HEK293 (cell line): Measurements from ENCODE around the gene ATP5F1D.

Experiments
- CTCF ChIA-PET: fragments of 350-600 bp; formaldehyde crosslinking; extraction: SDS; loops from one replicate; lab custom pipeline; 2021; ENCODE audit warnings: antibody characterized with exemption; lab: Yijun Ruan, JAX
- POLR2A ChIA-PET: fragments of 300-600 bp; formaldehyde crosslinking; extraction: SDS; loops from one replicate; lab custom pipeline; 2020; ENCODE audit warnings: antibody characterized with exemption, inconsistent platforms; lab: Yijun Ruan, JAX
- H3K27ac ChIP-seq: fragments of 200-500 bp; sonication (Bioruptor generic); 2 replicates; pipeline ENCODE4 v1.5.1; 2014; ENCODE audit warnings: low read depth, low read length, control low read depth, inconsistent platforms; ENCODE audit errors: extremely low read depth
- H3K36me3 ChIP-seq, 2 experiments: fragments of 200-500 bp in 1 of 2; sonication (Bioruptor generic) in 1 of 2; 1 replicate in 1 of 2; 2 replicates in 1 of 2; pipeline ENCODE4 v1.5.1; 2014 to 2017; ENCODE audit warnings: inconsistent platforms in 2 of 2, low read length in 2 of 2; ENCODE audit not compliant: control insufficient read depth in 2 of 2, insufficient read depth in 1 of 2
- H3K4me1 ChIP-seq: fragments of 200-500 bp; sonication (Bioruptor generic); 2 replicates; pipeline ENCODE4 v1.5.1; 2014; ENCODE audit warnings: mild to moderate bottlenecking, low read length, inconsistent platforms; ENCODE audit not compliant: control insufficient read depth, insufficient read depth
- H3K4me3 ChIP-seq: 2 replicates; pipeline ENCODE4 v1.5.1; 2011; ENCODE audit warnings: low read depth, mild to moderate bottlenecking, control low read depth, low read length, moderate library complexity
- H3K9me3 ChIP-seq: fragments of 200-500 bp; sonication (Bioruptor generic); 2 replicates; pipeline ENCODE4 v1.5.1; 2014; ENCODE audit warnings: low read depth, low read length, inconsistent platforms; ENCODE audit not compliant: control insufficient read depth, insufficient read depth
- GLIS2 ChIP-seq: fragments of 450-650 bp; formaldehyde crosslinking; IDR thresholded peaks from 2 replicates; pipeline ENCODE4 v1.5.1; 2016; ENCODE audit warnings: missing biosample characterization, missing genetic modification characterization
- SETDB1 ChIP-seq: IDR thresholded peaks from one replicate; pipeline ENCODE4 v1.6.1; 2017; ENCODE audit warnings: mild to moderate bottlenecking, low read length, moderate library complexity, mixed read lengths; ENCODE audit not compliant: insufficient read length
- ZBTB8A ChIP-seq: fragments of 450-650 bp; formaldehyde crosslinking; IDR thresholded peaks from 2 replicates; pipeline ENCODE4 v1.5.1; 2016; ENCODE audit warnings: missing biosample characterization, missing genetic modification characterization
- ZIC2 ChIP-seq: fragments of 450-650 bp; formaldehyde crosslinking; IDR thresholded peaks from 2 replicates; pipeline ENCODE4 v1.5.1; 2016; ENCODE audit warnings: missing biosample characterization, missing genetic modification characterization
- ZNF549 ChIP-seq: fragments of 450-650 bp; IDR thresholded peaks from 2 replicates; pipeline ENCODE4 v1.5.1; 2018; ENCODE audit warnings: missing biosample characterization, missing genetic modification characterization, mild to moderate bottlenecking, inconsistent platforms, moderate library complexity
- ZNF555 ChIP-seq: fragments of 450-650 bp; formaldehyde crosslinking; conservative IDR thresholded peaks from 2 replicates; pipeline ENCODE4 v1.5.1; 2017; ENCODE audit warnings: missing biosample characterization, mild to moderate bottlenecking, missing genetic modification characterization, inconsistent platforms
- ZNF596 ChIP-seq: fragments of 450-650 bp; IDR thresholded peaks from 2 replicates; pipeline ENCODE4 v1.5.0; 2018; ENCODE audit warnings: missing biosample characterization, mild to moderate bottlenecking, missing genetic modification characterization, moderate library complexity
- ZNF623 ChIP-seq: fragments of 450-650 bp; formaldehyde crosslinking; IDR thresholded peaks from 2 replicates; pipeline ENCODE4 v1.5.1; 2016; ENCODE audit warnings: missing biosample characterization, missing genetic modification characterization
- ZNF624 ChIP-seq: fragments of 450-650 bp; formaldehyde crosslinking; IDR thresholded peaks from 2 replicates; pipeline ENCODE4 v1.5.1; 2017; ENCODE audit warnings: missing biosample characterization, missing genetic modification characterization
- ZNF768 ChIP-seq: fragments of 450-650 bp; formaldehyde crosslinking; IDR thresholded peaks from 2 replicates; pipeline ENCODE4 v1.5.1; 2018; ENCODE audit warnings: missing biosample characterization, mild to moderate bottlenecking, missing genetic modification characterization
- TF ChIP-seq, protein P1 (sequence below): fragments of 450-650 bp; formaldehyde crosslinking; IDR thresholded peaks from 2 replicates; pipeline ENCODE4 v1.5.1; 2017; ENCODE audit warnings: missing biosample characterization, missing genetic modification characterization
- TF ChIP-seq, protein P2 (sequence below): IDR thresholded peaks from 2 replicates; pipeline ENCODE4 v1.6.1; 2011; ENCODE audit warnings: mild to moderate bottlenecking, low read depth, low read length, borderline replicate concordance
- TF ChIP-seq, protein P3 (sequence below): fragments of 450-650 bp; formaldehyde crosslinking; IDR thresholded peaks from 2 replicates; pipeline ENCODE4 v1.5.1; 2016; ENCODE audit warnings: missing biosample characterization, missing genetic modification characterization
- TF ChIP-seq, protein P4 (sequence below): fragments of 450-650 bp; formaldehyde crosslinking; IDR thresholded peaks from 2 replicates; pipeline ENCODE4 v1.5.1; 2016; ENCODE audit warnings: missing biosample characterization, missing genetic modification characterization, low read depth
- TF ChIP-seq, protein P5 (sequence below): fragments of 450-650 bp; formaldehyde crosslinking; IDR thresholded peaks from 2 replicates; pipeline ENCODE4 v1.5.1; 2016; ENCODE audit warnings: missing biosample characterization, missing genetic modification characterization

The ATP5F1D gene

DNA sequence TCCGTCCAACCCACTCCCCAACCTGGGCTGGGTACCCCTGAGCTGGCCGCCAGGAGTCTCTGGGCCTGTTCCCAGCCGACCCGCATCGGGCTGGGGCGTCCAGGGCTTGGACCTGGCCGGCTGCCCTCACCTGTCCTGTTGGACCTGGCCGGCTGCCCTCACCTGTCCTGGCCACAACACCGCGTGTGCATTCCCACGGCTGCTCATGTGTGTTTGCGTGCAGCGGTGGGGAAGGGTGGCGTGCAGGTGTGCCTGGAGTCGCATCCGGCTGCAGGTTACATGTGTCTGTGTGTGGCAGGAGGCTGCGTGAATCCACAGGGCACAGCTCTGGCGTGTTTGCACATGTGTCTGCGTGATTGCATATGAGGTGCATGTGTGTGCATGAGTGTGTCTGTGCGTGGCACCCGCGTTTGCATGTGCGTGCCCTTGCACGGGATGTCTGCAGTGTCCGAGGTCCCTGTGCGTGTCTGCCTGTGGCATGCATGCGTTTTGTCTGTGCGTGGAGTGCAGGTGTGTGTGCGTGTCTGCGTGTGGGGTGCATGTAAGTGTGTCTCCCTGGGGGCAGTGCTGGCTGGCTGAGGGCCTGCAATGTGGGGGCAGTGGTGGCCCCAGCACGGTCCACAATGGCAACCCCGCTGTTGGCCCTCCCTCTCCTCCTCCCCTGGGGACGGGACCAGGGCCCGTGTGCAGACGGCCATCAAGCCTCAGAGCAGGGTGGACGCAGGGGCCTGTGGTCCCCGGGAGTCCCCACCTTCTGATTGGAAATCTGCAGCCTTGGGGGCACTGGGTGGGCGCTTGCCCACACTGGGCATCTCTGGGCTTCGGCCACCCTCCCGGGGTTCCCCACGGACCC lies 47.5 kb downstream of the ATP5F1D start (continued):
- TF ChIP-seq, protein P1, sequence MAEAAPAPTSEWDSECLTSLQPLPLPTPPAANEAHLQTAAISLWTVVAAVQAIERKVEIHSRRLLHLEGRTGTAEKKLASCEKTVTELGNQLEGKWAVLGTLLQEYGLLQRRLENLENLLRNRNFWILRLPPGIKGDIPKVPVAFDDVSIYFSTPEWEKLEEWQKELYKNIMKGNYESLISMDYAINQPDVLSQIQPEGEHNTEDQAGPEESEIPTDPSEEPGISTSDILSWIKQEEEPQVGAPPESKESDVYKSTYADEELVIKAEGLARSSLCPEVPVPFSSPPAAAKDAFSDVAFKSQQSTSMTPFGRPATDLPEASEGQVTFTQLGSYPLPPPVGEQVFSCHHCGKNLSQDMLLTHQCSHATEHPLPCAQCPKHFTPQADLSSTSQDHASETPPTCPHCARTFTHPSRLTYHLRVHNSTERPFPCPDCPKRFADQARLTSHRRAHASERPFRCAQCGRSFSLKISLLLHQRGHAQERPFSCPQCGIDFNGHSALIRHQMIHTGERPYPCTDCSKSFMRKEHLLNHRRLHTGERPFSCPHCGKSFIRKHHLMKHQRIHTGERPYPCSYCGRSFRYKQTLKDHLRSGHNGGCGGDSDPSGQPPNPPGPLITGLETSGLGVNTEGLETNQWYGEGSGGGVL (tag by site-specific recombination) = no peak
- TF ChIP-seq ZNF768 (tag by site-specific recombination) (no peak), ZNF596 (tag by site-specific recombination) (no peak), ZNF555 (no peak), ZNF624 (no peak), SETDB1 (no peak), ZNF549 (tag by site-specific recombination) (no peak)
- TF ChIP-seq, protein P2, sequence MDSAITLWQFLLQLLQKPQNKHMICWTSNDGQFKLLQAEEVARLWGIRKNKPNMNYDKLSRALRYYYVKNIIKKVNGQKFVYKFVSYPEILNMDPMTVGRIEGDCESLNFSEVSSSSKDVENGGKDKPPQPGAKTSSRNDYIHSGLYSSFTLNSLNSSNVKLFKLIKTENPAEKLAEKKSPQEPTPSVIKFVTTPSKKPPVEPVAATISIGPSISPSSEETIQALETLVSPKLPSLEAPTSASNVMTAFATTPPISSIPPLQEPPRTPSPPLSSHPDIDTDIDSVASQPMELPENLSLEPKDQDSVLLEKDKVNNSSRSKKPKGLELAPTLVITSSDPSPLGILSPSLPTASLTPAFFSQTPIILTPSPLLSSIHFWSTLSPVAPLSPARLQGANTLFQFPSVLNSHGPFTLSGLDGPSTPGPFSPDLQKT = no peak
- TF ChIP-seq, protein P3, sequence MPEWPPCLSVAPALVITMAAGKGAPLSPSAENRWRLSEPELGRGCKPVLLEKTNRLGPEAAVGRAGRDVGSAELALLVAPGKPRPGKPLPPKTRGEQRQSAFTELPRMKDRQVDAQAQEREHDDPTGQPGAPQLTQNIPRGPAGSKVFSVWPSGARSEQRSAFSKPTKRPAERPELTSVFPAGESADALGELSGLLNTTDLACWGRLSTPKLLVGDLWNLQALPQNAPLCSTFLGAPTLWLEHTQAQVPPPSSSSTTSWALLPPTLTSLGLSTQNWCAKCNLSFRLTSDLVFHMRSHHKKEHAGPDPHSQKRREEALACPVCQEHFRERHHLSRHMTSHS (tag by site-specific recombination) = no peak
- TF ChIP-seq, protein P4, sequence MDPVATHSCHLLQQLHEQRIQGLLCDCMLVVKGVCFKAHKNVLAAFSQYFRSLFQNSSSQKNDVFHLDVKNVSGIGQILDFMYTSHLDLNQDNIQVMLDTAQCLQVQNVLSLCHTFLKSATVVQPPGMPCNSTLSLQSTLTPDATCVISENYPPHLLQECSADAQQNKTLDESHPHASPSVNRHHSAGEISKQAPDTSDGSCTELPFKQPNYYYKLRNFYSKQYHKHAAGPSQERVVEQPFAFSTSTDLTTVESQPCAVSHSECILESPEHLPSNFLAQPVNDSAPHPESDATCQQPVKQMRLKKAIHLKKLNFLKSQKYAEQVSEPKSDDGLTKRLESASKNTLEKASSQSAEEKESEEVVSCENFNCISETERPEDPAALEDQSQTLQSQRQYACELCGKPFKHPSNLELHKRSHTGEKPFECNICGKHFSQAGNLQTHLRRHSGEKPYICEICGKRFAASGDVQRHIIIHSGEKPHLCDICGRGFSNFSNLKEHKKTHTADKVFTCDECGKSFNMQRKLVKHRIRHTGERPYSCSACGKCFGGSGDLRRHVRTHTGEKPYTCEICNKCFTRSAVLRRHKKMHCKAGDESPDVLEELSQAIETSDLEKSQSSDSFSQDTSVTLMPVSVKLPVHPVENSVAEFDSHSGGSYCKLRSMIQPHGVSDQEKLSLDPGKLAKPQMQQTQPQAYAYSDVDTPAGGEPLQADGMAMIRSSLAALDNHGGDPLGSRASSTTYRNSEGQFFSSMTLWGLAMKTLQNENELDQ (tag by site-specific recombination) = no peak
- TF ChIP-seq, protein P5, sequence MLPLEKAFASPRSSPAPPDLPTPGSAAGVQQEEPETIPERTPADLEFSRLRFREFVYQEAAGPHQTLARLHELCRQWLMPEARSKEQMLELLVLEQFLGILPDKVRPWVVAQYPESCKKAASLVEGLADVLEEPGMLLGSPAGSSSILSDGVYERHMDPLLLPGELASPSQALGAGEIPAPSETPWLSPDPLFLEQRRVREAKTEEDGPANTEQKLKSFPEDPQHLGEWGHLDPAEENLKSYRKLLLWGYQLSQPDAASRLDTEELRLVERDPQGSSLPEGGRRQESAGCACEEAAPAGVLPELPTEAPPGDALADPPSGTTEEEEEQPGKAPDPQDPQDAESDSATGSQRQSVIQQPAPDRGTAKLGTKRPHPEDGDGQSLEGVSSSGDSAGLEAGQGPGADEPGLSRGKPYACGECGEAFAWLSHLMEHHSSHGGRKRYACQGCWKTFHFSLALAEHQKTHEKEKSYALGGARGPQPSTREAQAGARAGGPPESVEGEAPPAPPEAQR (tag by site-specific recombination) = no peak

DNA sequence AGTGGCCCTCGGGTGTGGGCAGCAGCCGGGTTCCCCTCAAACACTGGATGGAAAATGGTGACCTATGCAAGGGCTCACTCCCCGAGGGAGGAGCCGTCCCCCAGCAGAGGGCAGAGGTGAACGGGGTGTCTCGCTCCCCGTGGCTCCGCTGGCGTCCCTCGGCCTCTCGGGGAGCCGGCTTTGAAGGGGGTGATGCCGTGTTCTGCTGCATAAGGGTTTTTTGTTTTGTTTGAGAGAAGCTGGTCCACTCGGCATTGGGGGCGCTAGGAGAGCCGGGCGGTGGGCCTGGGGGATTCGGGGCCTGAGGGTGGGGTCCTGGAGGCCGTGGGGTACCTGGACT lies 48.1 kb downstream of the ATP5F1D start:
- H3K36me3 ChIP-seq = no peaks in the 10 kb centered on the region
- POLR2A ChIA-PET = no interaction called here
- H3K27ac ChIP-seq = no peak overlapping the region
- TF ChIP-seq ZNF623 (tag by site-specific recombination) (no peak), GLIS2 (peak; percentile 7; the same call in 1 of the 2 replicates)
- CTCF ChIA-PET = no interaction called here
- H3K4me3 ChIP-seq = no peak overlapping the region
- H3K9me3 ChIP-seq = no peaks in the 10 kb centered on the region
- H3K4me1 ChIP-seq = peaks cover 5% of the 10 kb centered on the region

DNA sequence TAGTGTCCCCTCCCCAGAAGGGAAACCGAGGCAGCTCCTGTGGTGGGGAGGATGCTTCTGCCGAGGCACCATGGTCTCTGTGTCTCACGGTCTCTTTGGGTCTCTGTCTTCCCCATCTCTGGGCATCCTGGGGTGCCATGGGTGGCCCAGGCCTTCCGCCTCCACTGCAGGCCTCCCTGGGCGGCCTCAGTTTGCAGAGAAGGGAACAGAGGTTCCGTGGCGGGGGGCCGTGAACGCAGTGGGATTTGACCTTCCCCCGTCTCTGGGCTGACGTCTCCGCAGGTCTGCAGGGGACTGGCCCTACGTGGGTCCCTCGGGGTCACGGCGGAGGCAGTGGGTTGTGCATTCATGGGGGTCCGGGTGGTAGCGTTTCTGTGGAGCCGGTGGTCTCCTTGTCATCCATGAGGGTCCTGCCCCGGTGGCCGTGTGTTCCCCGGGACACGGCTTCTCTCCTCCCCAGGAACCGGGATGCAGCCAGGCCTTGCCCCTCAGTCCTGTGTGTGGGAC lies 48.7 kb downstream of the ATP5F1D start:
- H3K9me3 ChIP-seq = no peaks in the 10 kb centered on the region
- ChIA-PET CTCF (no interaction called here), POLR2A (no interaction called here)
- no peaks in the 10 kb centered on the region for H3K36me3 ChIP-seq
- peaks cover 5% of the 10 kb centered on the region for H3K4me1 ChIP-seq
- TF ChIP-seq GLIS2 = peak; percentile 10; the same call in 1 of the 2 replicates
- TF ChIP-seq ZBTB8A (tag by site-specific recombination) = 0 out of 2 replicates have a peak, but pooled peaks have one; percentile 5
- no peak for TF ChIP-seq ZIC2
- H3K4me3 ChIP-seq = no peak overlapping the region
- H3K27ac ChIP-seq = no peak overlapping the region
